GM19328 (cell line): ENCODE results near the gene TBC1D22A.

Source experiments
- ATAC-seq: cut with Tn5 transposase; IDR thresholded peaks from one replicate; pipeline ENCODE4 v1.9.1; 2021; ENCODE audit warnings: mild to moderate bottlenecking, moderate library complexity; ENCODE audit not compliant: unreplicated experiment

Gene TBC1D22A

DNA sequence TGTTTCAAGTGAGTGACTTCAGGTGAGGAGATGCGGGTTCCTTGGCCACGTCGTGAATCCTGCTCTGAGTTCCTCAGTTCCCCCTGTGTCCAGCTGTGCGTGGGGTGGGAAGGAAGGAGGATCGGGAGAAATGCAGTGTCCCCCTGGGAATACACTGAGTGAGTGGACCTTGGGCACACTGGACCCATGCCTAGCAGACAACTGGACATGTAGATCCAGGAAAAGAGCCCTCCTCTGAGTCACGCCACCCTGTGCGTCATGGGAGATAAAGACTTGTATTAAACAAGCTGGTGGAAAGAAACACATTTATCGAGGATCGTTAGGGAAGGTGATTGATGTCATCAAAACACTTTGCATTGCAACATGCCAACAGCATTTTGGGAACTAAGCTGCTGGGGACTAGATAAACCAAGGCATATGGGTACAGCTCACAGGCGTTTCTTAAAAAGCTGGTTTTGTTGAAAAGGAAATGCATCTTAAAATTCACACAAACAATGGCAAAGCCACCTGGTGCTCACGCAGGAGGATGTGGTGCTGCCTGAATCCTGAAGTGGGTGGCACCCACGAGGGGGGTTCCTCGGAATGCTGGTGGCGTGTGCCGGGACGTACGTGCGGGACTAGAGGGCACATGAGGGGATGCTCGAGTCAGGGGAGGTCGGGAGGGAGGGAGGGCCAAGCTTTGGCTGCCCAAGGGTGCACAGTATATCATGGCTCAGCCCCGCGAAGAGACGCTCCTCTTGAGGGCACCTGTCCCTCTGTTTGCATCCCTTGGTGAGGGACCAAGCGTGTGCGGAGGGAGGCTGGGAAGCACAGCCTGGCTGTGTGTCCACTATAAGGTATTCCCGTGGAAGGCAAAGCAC is 303.5 kb downstream of the TBC1D22A start:
- ATAC-seq: no peak

DNA sequence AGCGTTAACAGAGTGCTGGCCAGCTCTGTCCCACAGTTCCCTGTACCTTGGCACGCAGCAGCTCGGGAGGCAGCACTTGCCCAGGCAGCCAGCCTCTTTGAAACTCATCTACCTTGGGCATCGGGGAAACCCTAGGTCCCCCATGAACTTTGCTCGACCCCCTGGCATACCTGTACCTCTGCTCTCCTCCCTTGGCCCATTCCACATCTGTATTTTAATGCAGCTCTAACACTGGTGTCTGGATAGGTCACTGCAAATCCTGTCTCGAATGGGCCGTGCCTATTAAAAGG is 304.1 kb downstream of the TBC1D22A start:
- no peak for ATAC-seq

DNA sequence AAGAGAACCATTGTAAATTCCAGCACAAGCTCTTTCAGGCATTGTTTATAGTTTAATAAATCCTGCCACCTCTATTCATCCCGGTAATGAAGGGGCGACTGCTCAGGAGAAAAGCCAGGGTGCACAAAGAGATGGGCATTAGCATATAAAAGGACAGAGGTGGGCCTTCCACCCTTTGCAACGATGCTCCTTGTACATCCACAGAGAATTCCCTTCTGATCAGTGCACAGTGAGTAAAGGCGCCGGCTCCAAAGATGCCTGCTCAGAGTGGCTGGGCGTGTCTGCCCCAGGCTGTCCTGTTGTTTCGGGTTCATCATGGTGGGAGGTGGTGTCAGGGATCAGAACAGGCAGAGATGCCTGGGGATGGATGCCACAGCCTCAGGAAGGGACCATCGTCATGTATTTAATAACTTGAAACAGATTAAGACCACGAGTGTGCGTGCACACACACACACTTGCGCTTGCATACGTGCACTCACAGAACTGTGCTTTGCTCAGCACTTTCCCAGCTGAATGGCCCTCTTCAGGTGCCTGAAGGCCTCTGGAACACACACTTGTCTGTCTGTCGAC is 305.0 kb downstream of the TBC1D22A start:
- no peak for ATAC-seq

DNA sequence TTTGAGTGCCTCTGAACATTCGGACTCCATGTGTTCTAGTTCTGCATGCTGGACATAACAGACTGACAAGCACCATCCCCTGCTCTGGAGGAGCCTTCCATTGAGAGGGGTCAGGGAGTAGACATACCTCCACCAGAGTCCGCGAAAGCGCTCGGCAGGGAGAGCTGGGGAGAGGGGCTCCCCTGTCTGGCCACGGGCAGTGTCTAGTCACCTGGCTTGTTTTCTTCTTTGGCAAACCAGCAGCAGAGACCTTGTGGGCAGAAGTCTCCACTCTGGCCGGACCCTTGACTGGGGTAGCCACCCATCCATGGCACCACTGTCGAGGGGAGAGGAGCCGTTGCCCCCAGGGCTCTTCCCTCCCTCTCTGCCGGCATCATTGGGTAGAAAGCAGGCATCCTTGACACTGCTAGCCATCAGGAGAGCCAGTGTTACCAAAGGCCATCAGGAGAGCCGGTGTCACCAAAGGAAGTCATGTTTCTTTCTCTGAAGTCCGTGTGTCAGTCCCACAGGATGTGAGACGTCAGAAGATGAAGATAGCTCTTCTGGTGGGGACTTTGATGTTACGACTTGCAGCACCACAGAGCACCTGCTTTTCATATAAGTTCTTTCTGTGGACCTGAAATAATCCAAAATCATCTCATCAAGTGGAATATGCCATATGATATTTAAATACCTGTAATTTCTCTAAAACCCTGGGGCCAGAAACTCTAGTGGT is 305.6 kb downstream of the TBC1D22A start:
- no peak for ATAC-seq

DNA sequence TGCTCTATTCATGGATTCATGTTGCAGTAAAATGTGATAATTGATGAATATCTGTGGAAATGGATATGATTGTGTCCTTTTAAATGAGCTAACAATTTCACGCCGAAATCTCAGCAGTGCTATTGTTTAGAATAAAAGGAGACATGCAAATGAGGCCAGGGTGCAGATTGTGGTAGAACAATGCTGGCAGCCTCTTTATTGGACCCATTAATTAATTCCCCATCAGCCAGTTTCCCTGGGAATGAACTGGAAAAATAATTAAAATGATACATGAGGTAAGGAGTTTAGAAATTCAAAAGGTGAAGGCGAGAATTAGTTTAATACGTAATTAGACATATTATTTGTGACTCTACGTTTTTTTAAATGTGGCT is 306.2 kb downstream of the TBC1D22A start:
- ATAC-seq: no peak

DNA sequence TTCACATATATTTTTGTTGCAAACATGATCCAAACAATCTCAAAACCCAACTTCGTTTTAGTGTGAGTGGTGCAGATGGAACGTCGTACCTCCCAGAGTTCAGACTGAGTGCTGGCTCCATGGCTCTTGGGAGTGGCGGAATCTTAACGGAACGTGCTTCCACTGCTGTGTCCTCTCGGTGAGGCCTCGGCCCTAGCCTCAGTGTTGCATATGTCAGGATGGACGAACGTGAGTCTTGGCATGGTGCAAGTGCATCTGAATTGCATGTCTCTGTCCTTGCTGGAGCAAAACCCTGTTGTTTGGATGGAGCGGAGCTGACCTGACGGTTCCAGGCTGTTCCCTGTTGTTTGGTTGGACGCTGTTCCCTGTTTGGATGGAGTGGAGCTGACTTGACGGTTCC is 306.8 kb downstream of the TBC1D22A start:
- ATAC-seq: no peak

DNA sequence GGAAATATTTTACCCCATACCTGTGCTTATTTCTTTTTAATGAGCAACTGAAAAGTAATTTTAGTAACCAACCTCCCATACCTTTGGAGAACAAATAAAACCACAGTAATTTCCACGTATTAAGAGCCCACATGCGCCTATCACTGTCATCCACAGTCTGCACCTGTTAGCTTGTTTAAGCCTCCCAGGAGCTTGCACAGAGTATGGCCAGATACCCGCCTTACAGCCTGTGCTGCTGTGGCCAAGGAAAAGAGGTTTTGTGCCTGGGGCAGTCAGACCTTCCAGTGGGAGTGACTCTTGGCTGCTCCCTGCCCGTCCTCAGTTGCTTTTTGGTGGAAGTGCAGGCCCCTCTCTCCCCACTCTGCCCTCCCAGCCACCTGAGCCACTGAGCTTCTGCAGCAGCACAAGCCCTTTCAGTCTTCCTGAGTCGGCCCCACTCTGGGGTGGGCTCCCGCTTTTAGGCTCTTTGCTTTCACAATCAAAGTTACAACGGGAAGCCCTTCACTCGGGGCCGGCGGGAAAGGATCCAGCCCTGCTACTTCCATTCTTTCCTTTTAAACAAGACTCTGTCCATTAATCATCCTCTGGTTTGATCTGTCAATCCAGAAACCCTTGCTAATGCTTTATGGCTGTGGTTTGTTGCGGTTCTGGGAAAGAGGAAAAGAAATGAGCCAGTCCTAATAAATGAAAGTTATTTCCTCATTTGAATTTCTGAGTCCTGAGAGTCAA is 308.8 kb downstream of the TBC1D22A start:
- no peak for ATAC-seq

DNA sequence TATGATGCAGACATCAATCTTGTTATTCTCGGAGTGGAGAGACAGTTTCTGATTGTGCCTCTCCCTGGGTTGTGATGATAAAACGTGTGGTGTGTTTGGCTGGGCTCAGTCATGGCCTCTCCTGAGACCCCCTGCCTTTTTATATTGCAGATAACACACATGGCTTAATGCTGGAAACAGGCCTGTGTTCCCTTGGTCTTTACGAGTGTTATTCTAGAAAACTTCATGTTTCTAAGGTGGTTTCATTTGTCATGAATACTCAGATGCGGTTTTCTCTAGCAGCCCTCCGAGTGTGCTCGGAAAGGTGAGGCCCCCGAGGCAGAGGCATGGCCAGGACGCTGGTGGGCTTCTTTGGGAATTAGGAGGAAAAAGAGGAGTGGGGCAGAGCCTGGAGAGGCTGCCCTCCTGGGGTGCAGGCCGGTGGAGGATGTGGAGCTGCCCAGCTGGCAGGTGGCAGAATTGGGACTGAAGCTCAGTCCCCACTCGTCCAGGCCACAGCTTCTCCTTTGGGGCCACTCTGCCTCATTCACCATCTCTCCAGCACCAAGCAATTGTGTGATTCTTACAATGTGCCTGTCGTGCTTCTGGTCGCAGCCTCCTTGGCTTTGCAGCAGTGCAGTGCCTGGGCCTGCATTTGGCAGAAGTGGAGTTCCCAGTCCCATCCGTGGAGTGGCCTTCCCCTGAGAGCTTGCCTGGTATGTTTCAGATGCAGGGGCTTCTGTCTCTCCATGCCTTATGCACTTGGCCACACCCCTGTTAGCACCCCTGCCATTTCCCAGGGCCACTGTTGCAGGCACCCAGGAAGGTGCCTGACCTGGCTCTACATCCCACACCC is 309.6 kb downstream of the TBC1D22A start:
- ATAC-seq: no peak

DNA sequence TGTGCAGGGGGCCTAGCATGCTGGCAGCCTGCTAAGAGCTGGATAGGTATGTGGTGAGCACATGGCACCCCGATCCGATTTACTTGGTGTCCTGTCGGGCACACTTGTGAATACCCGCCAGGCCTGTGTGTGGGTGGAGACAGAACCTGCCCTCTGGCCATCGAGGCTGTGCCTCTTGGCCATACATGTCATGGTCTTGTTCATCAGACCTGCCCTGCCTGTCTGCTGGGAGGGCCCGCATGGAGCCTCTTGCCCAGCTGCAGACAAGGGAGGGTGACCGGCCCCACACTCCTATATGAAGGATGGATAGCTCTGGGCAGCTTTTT is 310.2 kb downstream of the TBC1D22A start:
- no peak for ATAC-seq

DNA sequence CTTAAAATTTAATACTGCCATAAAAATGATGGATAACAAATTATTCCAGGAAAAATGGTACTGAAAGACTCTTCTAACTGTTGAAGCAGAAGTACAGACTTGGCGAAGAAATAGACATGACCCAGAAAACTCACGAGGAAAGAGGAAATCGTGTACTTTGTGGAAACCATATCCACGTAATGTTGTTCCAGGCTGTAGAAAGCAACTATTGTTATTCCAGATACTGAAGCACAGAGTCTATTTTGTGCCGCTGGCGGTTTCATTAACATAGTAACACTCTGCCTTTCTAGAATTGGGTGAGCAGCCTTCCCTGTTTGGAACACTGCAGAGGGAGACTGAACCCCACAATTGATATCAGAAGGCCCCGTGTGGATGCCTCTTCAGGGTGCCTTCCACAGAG is 310.6 kb downstream of the TBC1D22A start:
- no peak for ATAC-seq

DNA sequence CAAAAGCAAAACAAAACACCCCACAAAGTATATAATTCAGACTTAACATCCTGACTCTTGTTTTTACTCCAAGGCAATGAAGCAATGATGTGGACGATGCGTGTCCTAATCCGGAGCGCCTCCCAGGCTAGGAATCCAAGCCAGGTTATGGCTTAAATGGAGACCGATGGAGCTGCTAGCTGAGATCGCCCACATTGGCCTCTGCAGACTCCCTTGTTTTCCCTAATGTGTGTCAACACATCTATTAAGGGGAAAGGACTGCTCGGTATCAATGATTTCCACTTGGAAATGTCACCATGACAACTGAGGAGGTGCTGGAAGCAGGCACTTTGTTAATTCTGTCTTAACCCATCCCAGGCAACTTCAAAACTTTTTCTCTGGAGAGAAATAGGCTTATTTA is 311.7 kb downstream of the TBC1D22A start:
- no peak for ATAC-seq

DNA sequence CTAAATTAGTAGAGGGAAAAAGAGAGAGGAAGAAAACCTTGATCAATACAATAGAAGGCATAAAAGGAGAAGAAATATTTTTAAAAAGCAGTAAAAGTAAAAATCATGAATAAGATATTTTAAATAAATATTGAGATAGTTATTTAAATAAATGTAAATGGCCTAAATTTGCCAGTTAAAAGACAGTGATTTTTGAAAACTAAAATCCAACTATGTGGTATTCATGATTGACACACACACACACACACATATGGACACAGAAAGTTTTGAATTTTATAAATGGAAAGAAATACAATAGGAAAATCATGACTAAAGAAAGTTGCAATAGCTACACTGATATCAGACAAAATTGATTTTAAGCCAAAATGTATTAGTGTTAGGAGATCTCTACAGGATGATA is 313.1 kb downstream of the TBC1D22A start:
- ATAC-seq: no peak

DNA sequence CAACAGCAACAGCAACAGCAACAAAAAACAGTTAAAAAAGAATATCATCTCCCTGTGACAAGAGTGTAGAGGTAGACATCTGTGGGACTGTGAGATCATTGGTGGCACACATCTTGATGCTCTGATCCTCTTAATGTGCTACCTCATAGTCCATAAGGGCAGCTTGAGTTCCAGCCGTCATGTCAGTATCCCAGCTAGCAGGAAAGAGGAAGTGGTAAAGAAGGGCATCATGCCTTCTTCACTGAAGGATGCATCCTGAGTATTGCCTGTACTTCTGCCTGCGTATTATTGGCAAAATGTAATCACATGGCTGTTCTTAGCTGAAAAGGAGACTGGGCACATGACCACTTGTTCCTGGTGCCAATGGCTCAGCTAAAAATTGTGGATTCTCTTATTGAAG is 314.3 kb downstream of the TBC1D22A start:
- no peak for ATAC-seq

DNA sequence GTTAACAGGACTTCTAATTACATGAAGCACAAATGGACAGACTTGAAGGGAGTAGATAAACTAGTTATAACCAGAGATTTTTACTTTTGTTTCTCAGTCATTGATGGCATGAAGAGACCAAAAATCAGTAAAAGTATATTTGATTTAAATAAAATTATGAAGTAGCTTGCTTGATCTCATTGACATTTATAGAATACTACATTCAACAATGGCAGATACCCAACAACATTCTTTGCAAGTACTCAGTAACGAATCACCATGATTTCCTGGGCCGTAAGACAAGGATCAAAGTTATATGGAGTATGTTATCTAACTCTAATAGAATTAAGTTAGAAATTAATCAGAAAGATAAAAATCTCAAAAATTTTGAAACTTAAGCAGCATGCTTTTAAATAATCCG is 317.6 kb downstream of the TBC1D22A start:
- no peak for ATAC-seq

DNA sequence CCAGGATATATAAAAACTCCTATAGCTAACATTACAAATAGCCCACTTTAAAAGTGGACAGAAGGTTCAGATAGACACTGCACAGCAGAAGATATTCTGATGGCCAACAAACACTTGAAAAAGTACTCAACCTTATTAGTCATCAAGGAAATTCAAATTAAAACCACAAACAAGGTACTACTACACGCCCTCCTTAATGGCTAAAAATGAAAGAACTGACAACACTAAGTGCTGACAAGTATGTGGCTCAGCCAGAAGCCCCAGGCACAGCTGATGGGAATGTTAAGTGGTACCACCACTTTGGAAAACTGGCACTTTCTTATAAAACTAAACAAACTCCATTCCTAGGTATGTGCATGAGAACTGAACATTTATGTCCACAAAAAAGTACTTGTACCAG is 320.1 kb downstream of the TBC1D22A start:
- ATAC-seq: no peak

DNA sequence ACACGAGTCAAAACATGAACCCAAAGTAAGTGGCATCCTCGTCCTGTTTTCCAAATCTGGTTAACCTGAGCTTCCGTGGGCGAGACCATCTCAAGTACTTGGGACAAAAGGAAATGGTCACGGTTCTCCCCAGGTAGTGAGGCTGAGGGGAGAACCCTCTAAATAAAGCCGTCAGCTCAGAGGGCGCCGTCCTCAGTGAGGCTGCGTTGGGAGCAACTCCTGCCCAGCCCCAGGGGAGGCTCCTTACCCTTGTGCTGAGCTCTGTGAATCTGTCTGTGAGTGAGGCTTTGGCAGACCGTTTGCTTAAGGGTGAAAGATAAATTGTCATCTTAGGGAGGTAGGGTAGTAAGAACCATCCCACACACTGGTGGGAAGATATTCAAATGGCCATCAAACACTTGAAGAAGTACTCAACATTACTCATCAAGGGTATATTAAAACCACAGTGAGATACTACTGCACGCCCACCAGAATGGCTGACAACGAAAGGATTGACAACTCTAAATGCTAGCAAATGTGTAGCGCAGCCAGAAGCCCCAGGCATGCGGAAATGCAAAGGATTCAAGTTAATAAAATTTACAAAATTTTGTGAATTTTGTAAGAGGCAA is 321.0 kb downstream of the TBC1D22A start:
- no peak for ATAC-seq

DNA sequence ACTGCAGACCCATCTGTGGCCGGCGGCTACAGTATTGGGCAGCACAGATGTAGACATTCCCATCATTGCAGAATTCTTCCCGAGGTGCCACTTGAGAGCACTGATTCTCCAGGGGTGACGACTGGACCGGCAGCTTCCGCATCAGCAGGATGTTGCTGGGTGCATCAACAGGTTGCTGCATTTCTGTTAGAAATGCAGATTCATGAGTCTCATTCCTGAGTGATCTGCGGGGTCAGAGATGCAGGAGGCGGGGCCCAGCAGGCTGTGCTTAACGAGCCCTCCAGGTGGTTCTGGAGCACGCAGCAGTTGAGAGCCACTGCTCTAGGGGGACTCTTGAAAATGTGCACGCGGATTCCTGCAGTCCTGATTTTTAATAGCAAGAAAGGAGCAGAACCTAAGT is 321.8 kb downstream of the TBC1D22A start:
- ATAC-seq: no peak

DNA sequence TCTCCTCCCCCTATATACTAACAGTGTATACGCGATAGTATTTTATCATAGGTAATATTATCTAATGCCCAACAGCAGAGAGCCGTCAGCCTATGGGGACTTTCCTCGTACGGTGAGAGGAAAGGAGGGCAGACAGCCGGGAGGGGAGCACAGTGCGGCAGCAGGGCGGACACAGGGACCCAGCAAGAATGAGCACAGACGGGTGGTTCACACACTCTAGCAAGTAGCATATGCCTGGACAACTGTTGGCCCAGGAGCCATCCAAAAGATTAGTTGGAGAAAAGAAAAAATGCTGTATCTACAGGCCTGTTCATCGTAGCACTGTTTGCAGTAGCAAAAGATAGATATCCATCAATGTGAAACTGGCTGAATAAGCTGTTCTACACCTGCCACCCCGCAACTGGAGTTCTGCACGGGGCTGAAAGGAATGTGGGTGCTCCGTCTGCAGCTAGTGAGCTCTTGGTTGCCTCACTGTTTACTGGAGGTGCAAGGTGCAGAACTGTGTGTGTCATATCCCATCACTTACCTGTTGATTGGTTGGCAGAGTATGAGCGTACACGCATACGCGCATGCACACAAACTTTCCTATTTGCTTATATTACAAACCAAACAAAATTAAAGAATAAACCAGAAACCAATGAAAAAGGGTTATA is 324.3 kb downstream of the TBC1D22A start:
- no peak for ATAC-seq

DNA sequence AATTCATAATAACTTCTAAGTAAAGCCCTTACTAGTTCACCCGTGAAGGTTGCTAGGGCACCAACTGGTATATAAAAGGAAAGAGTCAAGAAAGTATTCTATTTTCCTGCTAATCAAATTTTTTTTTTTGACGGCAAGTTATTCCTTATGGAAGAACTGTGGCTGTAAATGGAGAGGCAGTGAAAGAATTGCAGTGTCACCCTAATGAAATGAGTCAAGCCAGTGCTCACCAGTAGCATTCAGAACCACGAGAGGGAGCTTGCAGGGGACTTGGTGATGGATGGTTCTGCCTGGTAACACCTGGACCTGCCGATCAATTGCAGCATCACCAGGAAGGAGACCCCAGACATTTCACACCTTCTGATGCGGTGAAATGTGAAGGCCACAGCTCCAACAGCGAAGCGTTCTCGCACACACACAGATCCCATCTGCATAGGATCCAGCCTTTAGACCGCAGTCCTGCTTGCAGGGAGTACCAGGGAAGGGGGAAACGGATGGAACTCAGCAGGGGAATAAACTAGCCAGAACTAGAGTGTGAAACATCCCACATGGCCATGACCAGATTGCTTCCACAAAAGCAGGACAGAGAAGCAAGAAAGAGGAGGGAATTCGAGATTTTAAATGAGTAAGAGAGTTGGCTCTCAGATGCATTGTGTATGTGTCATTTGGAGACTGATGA is 326.2 kb downstream of the TBC1D22A start:
- ATAC-seq: no peak
